Measurements from ENCODE around the gene ARHGAP9.

Gene ARHGAP9

DNA sequence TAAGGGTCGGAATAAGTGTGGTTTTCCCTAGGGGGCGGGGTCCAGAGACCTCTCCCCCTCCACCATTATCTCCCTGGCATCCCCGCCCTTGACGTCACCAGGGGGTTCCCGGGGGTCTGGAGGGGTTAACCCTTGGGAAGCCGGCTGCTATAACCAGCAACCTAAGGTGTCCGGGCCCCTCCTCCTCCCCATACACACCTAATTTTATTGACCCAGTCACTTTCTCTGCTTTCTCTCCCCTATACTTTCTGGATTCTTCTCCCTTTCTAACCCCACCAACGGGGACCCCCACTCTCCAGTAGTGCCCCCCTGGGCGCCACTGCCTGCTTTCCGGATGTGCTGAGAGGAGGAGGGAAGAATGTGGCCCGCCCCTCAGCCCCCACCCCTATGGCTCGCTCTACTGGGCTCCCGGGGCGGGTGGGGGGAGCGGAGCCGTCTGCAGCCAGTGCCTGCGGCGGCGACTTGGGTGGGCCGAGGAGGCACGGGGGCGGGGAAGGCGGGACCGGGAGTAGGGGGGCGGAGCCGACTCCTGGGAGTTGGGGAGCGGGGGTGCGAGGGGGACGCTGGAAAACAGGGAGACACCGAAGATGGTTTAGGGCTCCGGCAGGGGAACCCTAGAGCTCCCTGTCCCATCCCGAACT lies 18.3 kb downstream of the ARHGAP9 start:
- peak overlapping the region; percentile 71 for H3K4me3 ChIP-seq (ENCODE audit: control insufficient read depth, low read depth, low read length)
- DNase-seq (ENCODE audit: low read depth) = peak; percentile 37
- TF ChIP-seq, protein P1, sequence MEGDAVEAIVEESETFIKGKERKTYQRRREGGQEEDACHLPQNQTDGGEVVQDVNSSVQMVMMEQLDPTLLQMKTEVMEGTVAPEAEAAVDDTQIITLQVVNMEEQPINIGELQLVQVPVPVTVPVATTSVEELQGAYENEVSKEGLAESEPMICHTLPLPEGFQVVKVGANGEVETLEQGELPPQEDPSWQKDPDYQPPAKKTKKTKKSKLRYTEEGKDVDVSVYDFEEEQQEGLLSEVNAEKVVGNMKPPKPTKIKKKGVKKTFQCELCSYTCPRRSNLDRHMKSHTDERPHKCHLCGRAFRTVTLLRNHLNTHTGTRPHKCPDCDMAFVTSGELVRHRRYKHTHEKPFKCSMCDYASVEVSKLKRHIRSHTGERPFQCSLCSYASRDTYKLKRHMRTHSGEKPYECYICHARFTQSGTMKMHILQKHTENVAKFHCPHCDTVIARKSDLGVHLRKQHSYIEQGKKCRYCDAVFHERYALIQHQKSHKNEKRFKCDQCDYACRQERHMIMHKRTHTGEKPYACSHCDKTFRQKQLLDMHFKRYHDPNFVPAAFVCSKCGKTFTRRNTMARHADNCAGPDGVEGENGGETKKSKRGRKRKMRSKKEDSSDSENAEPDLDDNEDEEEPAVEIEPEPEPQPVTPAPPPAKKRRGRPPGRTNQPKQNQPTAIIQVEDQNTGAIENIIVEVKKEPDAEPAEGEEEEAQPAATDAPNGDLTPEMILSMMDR (conservative IDR thresholded peaks at IDR 0.05; ENCODE audit: control insufficient read depth, insufficient read depth, low read depth, low read length) = no peak

DNA sequence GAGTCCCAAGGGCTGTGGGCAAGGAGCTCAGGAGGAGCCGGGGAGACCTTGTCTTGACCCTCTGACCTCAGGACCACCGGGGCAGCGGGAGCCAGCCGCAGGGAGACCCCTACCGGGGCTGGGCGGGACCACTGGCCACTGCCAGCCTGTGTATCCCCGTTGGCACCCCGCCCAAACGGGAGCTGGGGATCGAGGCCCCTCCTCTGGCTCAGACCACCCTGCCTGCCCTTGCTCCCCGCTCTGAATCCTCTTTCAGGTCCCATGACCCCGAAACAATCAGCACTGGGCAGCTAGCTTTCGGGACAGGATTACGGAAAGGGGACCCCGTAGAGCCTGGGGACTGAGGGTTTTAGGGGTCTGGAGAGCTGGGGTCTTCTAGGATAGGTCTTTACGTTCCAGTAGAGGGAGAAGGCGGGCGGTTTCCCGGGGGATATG lies 18.8 kb downstream of the ARHGAP9 start:
- peak overlapping the region; percentile 71 for H3K4me3 ChIP-seq (ENCODE audit: control insufficient read depth, low read depth, low read length)
- DNase-seq (ENCODE audit: low read depth) = no peak
- TF ChIP-seq, protein P1 (conservative IDR thresholded peaks at IDR 0.05; ENCODE audit: control insufficient read depth, insufficient read depth, low read depth, low read length) = no peak

DNA sequence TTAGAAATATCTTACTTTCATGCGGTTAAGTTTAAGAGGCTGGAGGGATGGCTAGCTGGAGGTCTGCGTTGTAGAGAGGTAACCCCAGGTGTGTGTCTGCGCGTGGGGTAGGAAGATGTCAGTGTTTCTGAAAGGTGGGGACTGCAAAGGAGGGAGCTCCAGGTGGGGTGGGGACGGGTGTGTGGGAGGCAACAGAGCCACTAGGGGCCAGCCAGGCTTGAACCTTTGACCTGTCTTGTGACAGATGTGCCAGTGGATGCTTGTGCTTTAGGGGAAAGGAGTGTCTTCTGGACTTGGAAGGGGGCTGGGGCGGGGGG lies 19.2 kb downstream of the ARHGAP9 start:
- TF ChIP-seq, protein P1 (conservative IDR thresholded peaks at IDR 0.05; ENCODE audit: control insufficient read depth, insufficient read depth, low read depth, low read length) = no peak
- no peak for DNase-seq (ENCODE audit: low read depth)
- H3K4me3 ChIP-seq (ENCODE audit: control insufficient read depth, low read depth, low read length) = peak overlapping the region; percentile 79

DNA sequence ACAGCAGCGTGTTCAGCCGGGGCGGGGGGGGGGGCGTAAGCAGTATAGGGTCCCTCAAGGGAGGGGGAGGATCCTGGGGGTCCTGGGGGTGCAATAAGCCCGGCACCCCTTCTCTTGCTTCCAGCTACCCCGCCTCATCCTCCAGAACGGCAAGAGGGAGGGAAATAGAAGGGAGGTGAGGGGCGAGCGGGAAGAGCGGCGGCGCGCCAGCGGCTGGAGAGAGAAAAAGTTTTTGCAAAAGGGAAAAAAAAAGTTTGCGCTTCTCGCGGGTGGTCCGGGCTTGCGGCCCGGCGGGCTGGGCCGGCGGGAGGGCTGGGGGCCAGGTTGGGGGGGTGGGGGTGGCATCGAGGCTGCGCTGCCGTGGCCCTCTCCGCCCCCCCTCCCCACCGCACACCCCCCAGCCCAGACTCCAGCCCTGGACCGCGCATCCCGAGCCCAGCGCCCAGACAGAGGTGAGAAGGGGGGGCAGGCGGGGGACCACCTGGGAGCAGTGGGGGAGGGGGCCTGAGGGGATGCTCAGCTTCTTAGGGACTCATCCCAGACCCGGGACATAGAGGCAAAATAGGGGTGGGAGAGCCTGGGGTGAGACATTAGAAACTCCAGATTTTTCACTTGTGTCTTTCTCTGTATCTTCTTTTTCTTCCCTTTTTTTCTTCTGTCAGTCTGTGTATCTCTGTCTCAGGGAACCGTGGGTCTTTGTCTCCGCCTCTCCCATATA lies 19.8 kb downstream of the ARHGAP9 start, which contains the start of gene GLI1:
Gene GLI1, plus strand, starts transcription at position 36 of the 718 bp plus-strand sequence. CDS start 3,907 bp downstream, outside the sequence.
- no peak for DNase-seq (ENCODE audit: low read depth)
- H3K4me3 ChIP-seq (ENCODE audit: control insufficient read depth, low read depth, low read length) = peak within 1 kb of the TSS; percentile 79
- TF ChIP-seq, protein P1 (conservative IDR thresholded peaks at IDR 0.05; ENCODE audit: control insufficient read depth, insufficient read depth, low read depth, low read length) = no peak

DNA sequence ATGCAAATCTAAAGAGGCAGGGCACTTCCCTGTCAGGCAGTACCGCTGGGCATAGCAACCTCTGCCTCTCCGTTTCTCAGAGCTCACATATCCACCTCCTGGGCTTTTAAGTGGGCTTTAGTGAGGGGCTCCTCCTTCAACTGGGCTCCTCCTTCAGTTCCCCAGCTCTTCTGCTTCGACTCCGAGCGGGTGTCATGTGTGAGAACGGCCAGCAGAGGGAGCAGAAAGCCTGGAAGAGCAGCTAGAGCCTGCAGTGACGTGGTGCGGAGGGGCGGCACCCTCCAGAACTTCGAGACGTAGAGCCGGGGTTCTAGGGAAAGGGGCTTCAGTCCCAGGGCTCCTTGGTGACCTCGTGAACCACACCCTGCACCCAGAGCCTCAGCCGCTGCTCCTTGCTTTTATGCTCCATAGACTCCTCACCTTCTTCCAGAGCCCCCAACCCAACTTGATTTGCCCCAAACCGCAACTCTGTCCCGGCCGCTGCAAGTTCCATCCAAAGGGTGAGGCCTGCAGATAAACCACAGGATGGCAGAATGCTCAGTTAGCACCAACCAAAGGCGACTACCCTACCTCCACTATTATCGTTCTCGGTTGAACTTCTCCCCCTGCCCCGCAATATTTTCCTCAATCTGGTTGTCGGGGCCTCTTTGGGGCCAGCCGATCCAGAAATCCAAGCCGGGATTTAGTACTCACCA lies 20.5 kb downstream of the ARHGAP9 start:
- TF ChIP-seq, protein P1 (conservative IDR thresholded peaks at IDR 0.05; ENCODE audit: control insufficient read depth, insufficient read depth, low read depth, low read length) = peak; percentile 87
- peak; percentile 94 for DNase-seq (ENCODE audit: low read depth)
- peak overlapping the region; percentile 79 for H3K4me3 ChIP-seq (ENCODE audit: control insufficient read depth, low read depth, low read length)

DNA sequence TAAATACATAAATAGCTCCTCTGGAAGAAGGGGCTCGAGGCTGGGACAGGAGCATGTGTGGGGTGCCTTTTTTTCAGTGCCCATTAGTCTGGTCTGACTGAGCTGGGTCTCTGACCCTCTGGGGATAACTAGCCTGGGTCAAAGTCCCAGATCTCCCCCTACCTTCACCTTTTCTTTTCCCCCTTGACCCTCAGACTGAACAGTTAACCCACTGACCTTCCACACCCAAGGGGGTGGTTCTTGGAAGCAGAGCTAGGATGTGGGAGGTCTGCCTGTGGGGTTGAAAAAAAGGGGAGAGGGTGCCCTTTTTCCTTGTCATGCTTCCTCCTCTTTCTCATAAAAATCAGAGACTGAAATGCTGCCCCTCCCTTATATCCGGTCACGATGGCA lies 21.0 kb downstream of the ARHGAP9 start:
- H3K4me3 ChIP-seq (ENCODE audit: control insufficient read depth, low read depth, low read length) = peak overlapping the region; percentile 79
- TF ChIP-seq, protein P1 (conservative IDR thresholded peaks at IDR 0.05; ENCODE audit: control insufficient read depth, insufficient read depth, low read depth, low read length) = no peak
- no peak for DNase-seq (ENCODE audit: low read depth)
